Left ventricle myocardium superior (tissue), 1 donor: ENCODE measurements around the gene LAYN. TPM values are rescaled to one million over a fixed set of nuclear protein-coding genes. Genes with fewer than 3 reads are reported as not detected.

Experiments
- ATAC-seq: fragments of 200-7000 bp; cut with Tn5 transposase; one replicate; pipeline ENCODE4 v1.9.1; 2020; ENCODE audit warnings: mild to moderate bottlenecking, moderate library complexity
- DNase-seq: peaks from one replicate; pipeline ENCODE4 v3.0.0-alpha.2; 2020
- intact Hi-C: fragments of 100-400 bp; cut with micrococcal nuclease; formaldehyde crosslinking; loops from one replicate; pipeline ENCODE4 v1.11.0; 2022
- total RNA-seq: library from RNA; stranded (reverse); fragmentation: NEBNext Ultra II Directional; extraction: Animal tissue kit (Norgen Biotek cat#: 25700); gene quantifications from one replicate; pipeline ENCODE4 v1.2.1, GENCODE V29; 2021
- donor health status: DM: no; HTN: yes; CAD: no; lungs with severe emphysema.

Gene LAYN
- total RNA-seq, 1 donor from 2014 or later: 3.8 TPM

- intact Hi-C loops: no loop called here
- no peak for DNase-seq
- no peak for ATAC-seq
Observed at GRCh38 chr11:111557425-111558111, 17.0 kb downstream of the LAYN start.

DNA sequence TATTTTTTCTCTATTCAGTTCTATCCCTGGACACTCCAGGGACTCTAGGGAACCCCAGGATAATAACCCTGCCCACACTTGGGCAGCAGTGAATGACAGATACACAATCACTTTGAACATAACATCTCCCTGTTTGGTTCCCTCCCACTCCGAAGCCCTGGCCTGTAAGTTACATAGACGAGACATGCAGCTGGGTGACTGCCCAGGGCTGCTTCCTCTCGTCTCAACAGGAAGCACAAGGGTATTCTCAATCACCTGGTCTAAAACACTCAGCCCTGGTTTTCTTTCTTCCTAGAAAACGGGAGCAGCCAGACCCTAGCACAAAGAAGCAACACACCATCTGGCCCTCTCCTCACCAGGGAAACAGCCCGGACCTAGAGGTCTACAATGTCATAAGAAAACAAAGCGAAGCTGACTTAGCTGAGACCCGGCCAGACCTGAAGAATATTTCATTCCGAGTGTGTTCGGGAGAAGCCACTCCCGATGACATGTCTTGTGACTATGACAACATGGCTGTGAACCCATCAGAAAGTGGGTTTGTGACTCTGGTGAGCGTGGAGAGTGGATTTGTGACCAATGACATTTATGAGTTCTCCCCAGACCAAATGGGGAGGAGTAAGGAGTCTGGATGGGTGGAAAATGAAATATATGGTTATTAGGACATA is 19.4 kb downstream of the LAYN start:
- no peak for ATAC-seq
- no peak for DNase-seq
- intact Hi-C loops: no loop called here

DNA sequence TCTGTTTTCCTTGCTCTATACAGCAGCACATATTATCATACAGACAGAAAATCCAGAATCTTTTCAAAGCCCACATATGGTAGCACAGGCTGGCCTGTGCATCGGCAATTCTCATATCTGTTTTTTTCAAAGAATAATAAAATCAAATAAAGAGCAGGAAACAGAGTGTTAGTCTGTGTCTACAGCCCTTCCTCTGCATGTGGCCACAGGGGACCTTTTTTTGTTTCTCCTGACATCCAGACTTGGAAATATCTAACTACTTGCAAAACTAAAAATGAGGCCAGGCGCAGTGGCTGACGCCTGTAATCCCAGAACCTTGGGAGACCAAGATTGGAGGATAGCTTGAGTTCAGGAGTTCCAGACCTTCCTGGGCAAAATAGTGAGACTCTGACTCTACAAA is 20.3 kb downstream of the LAYN start:
- ATAC-seq: peak; percentile 19
- no peak for DNase-seq
- intact Hi-C loops: no loop called here

DNA sequence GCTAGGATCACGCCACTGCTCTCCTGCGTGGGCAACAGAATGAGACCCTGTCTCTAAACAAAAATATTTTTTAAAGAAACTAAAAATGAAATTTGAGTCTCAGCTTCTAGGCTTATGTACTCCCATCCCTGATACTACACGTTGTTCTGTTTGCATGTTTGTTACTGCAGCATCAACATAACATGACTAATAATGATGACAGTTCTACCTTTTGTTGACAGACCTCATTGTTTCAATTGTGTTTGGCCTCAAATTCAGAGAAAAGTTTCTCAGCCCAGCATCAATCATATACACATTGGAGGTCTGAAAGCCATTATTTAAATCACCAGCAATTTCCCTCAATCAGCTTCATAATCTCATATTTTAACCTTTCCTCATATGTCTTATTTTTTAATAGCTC is 20.8 kb downstream of the LAYN start:
- no peak for ATAC-seq
- intact Hi-C loops: no loop called here
- DNase-seq: no peak

DNA sequence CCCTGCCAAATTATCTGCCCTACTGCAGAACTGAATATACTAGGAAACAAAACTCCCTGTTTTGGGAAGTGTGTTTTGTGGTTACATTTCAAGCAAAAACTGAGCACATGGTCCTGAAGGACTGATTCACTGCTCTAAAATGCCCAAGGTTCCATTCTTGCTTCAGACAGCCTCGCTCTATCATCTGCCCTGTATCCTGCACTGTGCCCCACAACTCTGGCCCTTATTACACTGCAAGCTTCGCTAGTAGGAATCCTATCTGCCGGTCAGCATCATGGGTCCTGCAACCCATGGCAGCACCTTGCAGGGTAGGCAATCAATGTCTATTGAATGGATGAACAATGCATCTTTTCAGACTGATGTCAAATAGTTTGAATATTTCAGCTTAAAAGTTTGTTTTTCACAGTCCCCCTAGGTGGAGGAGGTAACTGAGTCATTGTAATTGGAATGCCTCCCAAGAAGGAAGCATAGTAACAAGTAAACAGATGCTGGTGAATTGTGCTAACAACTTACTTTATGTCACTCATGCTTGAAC is 21.3 kb downstream of the LAYN start:
- intact Hi-C loops: no loop called here
- no peak for ATAC-seq

GRCh38 chr11:111562692-111563389 is 22.3 kb downstream of the LAYN start:
- intact Hi-C loops: no loop called here
- ATAC-seq: no peak
- DNase-seq: no peak

More for the DNA sequence above, 21.3 kb downstream of the LAYN start:
- no peak for DNase-seq

DNA sequence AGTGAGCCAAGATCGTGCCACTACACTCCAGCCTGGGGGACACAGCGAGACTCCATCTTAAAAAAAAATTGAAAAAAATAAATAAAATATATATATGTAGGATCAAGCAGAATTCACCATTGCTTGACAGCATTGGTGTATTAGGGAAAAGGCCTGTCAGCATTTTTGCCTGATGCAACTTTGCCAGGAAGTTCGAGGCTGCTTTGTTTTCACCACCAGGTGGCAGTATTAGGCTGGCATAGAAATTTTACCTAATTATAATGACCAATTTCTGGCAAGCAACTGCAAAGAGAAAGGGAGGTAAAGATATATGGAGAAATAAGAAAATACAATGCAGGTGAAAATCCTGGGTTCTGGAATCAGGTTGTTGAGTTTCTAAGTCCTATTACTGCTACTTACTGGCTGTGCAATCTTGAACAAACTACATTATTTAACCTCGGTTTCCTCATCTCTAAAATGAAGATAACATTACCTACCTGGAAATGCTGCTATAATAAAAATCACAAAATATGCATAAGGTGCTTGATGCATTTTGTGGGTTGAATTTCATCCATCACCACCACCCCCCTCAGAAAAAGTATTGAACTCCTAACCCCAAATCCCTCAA is 24.7 kb downstream of the LAYN start:
- intact Hi-C loops: no loop called here
- peak; percentile 51 for ATAC-seq
- peak; percentile 42 for DNase-seq

GRCh38 chr11:111566324-111566723 is 25.8 kb downstream of the LAYN start:
- ATAC-seq: no peak
- intact Hi-C loops: no loop called here
- no peak for DNase-seq

DNA sequence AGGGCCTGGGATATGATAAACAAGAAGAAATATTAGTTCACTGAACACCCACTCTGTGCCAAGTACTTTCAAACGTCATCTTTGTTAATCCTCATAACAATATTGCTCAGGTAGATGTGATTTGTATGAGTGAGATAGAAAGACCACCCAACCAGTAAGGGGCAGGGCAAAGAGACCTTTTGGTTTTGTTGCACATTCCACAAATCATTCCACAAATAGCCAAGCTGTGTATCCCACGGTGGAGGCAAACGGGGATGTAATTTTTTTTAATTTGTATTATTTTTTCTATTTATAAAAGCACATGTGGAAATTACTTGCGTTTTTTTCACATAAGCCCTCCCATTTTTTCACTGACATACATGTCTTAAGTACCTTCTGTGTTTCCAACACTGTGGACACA is 29.0 kb downstream of the LAYN start:
- no peak for DNase-seq
- no peak for ATAC-seq
- intact Hi-C loops: no loop called here

- no peak for DNase-seq
- no peak for ATAC-seq
- intact Hi-C loops: no loop called here
Observed at GRCh38 chr11:111570796-111571195, 30.3 kb downstream of the LAYN start.

GRCh38 chr11:111571829-111572501 is 31.4 kb downstream of the LAYN start:
- DNase-seq (no peak), ATAC-seq (no peak)
- intact Hi-C loops: no loop called here

GRCh38 chr11:111572581-111572980 is 32.1 kb downstream of the LAYN start:
- no peak for ATAC-seq
- no peak for DNase-seq
- intact Hi-C loops: no loop called here

DNA sequence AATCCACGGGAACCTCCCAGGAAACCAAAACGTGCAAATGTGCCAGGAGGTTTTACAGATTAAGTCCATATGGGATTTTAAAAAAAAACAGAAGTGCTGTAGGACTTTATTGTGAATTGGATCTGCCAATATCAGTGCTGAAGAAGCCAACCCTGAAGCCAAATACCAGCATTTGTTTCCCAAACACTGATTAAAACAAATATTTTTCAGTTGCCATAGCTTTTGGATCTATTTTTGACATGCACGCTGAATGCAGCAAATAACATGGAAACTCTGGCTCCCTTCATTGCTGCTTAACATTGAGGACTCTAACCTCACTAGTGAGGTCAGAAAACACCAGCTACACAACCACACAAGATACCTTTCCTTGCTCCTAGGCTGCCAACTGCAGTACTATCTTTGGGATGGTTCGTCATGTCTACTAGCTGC is 33.3 kb downstream of the LAYN start:
- ATAC-seq: peak; percentile 97
- intact Hi-C loops: no loop called here
- no peak for DNase-seq

DNA sequence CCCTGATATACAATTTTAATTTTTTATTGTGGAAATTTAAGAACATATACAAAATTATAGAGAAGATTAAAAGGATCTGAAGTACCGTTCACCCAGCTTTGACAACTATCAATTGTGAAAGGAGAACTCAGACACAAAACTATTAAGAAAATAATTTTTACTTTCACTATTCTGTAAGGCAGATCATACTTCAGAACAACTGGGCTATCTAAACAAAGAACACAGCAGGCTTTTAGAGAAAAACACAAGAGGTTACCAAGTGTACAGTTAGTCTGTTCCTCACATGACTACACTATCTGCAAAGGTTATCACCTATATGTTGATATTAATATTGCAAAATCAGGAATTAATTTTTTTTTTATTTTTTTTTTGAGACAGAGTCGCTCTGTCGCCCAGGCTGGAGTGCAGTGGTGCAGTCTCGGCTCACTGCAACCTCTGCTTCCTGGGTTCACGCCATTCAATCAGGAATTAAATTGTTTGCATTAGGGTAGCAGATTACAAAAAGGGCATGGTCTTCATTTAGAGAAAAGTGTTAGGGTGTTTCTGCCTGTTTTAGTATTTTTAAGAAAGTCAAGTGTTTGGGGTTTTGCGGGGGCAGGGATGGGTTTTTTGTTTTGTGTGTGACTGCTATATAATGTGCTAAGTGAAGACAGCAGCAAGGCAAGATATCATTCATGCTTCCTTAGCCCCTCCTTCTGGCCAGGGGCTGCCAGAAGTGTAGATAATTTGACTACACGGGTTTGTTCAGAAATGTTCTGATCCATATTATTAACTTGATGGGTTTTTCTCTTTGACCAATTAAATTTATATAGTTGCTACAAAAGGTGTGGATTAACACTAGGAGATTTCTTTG is 34.1 kb downstream of the LAYN start:
- no peak for DNase-seq
- intact Hi-C loops: no loop called here
- peak; percentile 33 for ATAC-seq

- no peak for ATAC-seq
- intact Hi-C loops: no loop called here
- no peak for DNase-seq
Observed at GRCh38 chr11:111575740-111576139, 35.2 kb downstream of the LAYN start.

DNA sequence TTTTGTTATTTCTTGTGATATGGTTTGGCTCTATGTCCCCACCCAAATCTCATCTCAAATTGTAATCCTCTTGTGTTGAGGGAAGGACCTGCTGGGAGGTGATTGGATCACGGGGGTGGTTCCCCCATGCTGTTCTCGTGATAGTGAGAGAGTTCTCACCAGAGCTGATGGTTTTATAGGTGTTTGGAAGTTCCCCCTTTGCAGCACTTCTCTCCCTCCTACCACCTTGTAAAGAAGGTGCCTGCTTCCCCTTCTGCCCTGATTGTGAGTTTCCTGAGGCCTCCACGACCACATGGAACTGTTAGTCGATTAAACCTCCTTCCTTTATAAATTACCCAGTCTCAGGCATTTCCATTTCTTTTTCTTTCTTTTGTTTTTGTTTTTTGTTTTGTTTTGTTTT is 37.3 kb downstream of the LAYN start:
- DNase-seq (no peak), ATAC-seq (no peak)
- intact Hi-C loops: no loop called here

DNA sequence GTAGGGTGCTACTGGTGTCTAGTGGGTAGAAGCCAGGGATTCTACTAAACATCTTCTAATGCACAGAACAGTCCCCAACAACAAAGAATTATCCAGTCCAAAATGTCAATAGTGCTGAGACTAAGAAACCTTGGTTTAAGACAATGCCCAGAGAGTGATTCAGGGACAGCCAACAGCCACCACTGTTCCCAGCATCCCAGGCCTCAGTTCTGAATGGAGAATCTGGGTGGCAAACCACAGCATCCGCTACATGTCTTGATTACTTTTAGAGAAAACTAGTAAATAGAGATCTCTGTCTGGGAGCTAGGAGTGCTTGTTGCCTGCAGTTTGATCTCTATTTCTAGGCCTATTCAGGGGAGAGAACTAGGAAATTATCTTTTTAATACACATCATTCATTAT is 40.8 kb downstream of the LAYN start:
- intact Hi-C loops: no loop called here
- ATAC-seq: no peak
- no peak for DNase-seq

- no peak for DNase-seq
- intact Hi-C loops: no loop called here
- peak; percentile 26 for ATAC-seq
Observed at GRCh38 chr11:111582163-111582562, 41.6 kb downstream of the LAYN start.
